ENCODE results near the gene PCDHGA8.

The PCDHGA8 gene

DNA sequence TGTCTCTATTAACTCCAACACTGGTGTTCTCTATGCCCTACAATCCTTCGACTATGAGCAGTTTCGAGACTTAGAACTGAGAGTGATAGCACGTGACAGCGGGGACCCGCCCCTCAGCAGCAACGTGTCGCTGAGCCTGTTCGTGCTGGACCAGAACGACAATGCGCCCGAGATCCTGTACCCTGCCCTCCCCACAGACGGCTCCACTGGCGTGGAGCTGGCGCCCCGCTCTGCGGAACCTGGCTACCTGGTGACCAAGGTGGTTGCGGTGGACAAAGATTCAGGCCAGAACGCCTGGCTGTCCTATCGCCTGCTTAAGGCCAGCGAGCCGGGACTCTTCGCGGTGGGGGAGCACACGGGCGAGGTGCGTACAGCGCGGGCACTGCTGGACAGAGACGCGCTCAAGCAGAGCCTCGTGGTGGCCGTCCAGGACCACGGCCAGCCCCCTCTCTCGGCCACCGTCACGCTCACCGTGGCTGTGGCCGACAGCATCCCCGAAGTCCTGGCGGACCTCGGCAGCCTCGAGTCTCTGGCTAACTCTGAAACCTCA is 30.4 kb downstream of the PCDHGA8 start:
- Histone ChIP-seq H3K4me3 (ENCODE audit: low read depth in 1 of 2, low read length in 2 of 2) (no peak overlapping the region), H3K4me2 (ENCODE audit: insufficient read depth, low read length) (no peak overlapping the region), H3K4me1 (ENCODE audit: insufficient read depth, low read length) (no peaks in the 10 kb centered on the region), H3K36me3 (ENCODE audit: insufficient read depth, low read length) (no peaks in the 10 kb centered on the region), H3K9me3 (ENCODE audit: insufficient read depth, low read length, severe bottlenecking) (no peaks in the 10 kb centered on the region), H3K27ac (ENCODE audit: low read length) (no peak overlapping the region), H3K9ac (ENCODE audit: low read depth, low read length) (no peak overlapping the region), H3K79me2 (ENCODE audit: insufficient read depth, low read length) (no peaks in the 10 kb centered on the region), H4K20me1 (ENCODE audit: insufficient read depth, low read length) (no peaks in the 10 kb centered on the region), H3K27me3 (ENCODE audit: insufficient read depth, low read length, poor library complexity) (peaks cover 10% of the 10 kb centered on the region), H2AFZ (ENCODE audit: low read depth, low read length) (no peak overlapping the region)
- TF ChIP-seq, protein P1, sequence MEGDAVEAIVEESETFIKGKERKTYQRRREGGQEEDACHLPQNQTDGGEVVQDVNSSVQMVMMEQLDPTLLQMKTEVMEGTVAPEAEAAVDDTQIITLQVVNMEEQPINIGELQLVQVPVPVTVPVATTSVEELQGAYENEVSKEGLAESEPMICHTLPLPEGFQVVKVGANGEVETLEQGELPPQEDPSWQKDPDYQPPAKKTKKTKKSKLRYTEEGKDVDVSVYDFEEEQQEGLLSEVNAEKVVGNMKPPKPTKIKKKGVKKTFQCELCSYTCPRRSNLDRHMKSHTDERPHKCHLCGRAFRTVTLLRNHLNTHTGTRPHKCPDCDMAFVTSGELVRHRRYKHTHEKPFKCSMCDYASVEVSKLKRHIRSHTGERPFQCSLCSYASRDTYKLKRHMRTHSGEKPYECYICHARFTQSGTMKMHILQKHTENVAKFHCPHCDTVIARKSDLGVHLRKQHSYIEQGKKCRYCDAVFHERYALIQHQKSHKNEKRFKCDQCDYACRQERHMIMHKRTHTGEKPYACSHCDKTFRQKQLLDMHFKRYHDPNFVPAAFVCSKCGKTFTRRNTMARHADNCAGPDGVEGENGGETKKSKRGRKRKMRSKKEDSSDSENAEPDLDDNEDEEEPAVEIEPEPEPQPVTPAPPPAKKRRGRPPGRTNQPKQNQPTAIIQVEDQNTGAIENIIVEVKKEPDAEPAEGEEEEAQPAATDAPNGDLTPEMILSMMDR (IDR thresholded peaks at IDR 0.05; ENCODE audit: borderline replicate concordance, extremely low read depth, low read length, poor library complexity, severe bottlenecking): no peak
- TF ChIP-seq EZH2 (IDR thresholded peaks at IDR 0.05; ENCODE audit: borderline replicate concordance, low read depth, low read length, severe bottlenecking): no peak
- ATAC-seq (ENCODE audit: insufficient read depth, low read depth) (no peak), DNase-seq (no peak)

DNA sequence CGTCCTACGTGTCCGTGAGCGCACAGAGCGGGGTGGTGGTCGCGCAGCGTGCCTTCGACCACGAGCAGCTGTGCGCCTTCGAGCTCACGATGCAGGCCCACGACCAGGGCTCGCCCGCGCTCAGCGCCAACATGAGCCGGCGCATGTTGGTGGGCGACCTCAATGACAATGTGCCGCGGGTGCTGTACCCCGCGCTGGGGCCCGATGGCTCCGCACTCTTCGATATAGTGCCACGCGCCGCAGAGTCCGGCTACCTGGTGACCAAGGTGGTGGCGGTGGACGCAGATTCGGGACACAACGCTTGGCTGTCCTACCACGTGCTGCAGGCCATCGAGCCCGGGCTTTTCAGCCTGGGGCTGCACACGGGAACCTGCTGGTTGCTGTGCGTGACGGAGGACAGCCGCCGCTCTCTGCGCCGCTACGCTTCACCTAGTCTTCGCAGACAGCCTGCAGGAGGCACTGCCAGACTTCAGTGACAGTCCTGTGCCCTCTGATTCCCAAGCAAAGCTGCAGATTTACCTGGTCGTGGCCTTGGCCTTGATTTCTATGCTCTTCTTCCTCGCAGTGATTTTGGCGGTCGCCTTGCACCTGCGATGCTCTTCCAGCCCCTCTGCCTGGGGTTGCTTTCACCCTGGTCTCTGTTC is 35.5 kb downstream of the PCDHGA8 start:
- H3K9me3 ChIP-seq (ENCODE audit: insufficient read depth, low read length, severe bottlenecking): no peaks in the 10 kb centered on the region
- no peaks in the 10 kb centered on the region for H3K79me2 ChIP-seq (ENCODE audit: insufficient read depth, low read length)
- H3K36me3 ChIP-seq (ENCODE audit: insufficient read depth, low read length): no peaks in the 10 kb centered on the region
- H3K4me1 ChIP-seq (ENCODE audit: insufficient read depth, low read length): no peaks in the 10 kb centered on the region
- H2AFZ ChIP-seq (ENCODE audit: low read depth, low read length): no peak overlapping the region
- H3K4me3 ChIP-seq (ENCODE audit: low read depth in 1 of 2, low read length in 2 of 2): no peak overlapping the region
- ATAC-seq (ENCODE audit: insufficient read depth, low read depth) (no peak), DNase-seq (no peak)
- H3K4me2 ChIP-seq (ENCODE audit: insufficient read depth, low read length): no peak overlapping the region
- H3K9ac ChIP-seq (ENCODE audit: low read depth, low read length): no peak overlapping the region
- no peak overlapping the region for H3K27ac ChIP-seq (ENCODE audit: low read length)
- no peak for TF ChIP-seq EZH2 (IDR thresholded peaks at IDR 0.05; ENCODE audit: borderline replicate concordance, low read depth, low read length, severe bottlenecking)
- TF ChIP-seq, protein P1 (IDR thresholded peaks at IDR 0.05; ENCODE audit: borderline replicate concordance, extremely low read depth, low read length, poor library complexity, severe bottlenecking): no peak
- H3K27me3 ChIP-seq (ENCODE audit: insufficient read depth, low read length, poor library complexity): peaks cover 6% of the 10 kb centered on the region
- H4K20me1 ChIP-seq (ENCODE audit: insufficient read depth, low read length): no peaks in the 10 kb centered on the region

DNA sequence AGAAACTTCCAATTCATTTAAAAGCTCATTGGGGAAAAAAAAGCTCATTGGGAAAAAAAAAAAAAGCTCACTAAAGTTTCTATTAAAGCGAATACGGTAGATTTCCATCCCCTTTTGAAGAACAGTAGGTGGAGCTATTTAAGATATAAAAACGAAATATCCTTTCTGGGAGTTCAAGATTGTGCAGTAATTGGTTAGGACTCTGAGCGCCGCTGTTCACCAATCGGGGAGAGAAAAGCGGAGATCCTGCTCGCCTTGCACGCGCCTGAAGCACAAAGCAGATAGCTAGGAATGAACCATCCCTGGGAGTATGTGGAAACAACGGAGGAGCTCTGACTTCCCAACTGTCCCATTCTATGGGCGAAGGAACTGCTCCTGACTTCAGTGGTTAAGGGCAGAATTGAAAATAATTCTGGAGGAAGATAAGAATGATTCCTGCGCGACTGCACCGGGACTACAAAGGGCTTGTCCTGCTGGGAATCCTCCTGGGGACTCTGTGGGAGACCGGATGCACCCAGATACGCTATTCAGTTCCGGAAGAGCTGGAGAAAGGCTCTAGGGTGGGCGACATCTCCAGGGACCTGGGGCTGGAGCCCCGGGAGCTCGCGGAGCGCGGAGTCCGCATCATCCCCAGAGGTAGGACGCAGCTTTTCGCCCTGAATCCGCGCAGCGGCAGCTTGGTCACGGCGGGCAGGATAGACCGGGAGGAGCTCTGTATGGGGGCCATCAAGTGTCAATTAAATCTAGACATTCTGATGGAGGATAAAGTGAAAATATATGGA is 38.1 kb downstream of the PCDHGA8 start, which contains the start of gene PCDHGA12:
Gene PCDHGA12, plus strand, starts transcription at position 176 of the 782 bp plus-strand sequence. Its CDS starts 253 bp downstream, at position 429.
- H4K20me1 ChIP-seq (ENCODE audit: insufficient read depth, low read length): no peaks in the 10 kb centered on the region
- H3K36me3 ChIP-seq (ENCODE audit: insufficient read depth, low read length): no peaks in the 10 kb centered on the region
- ATAC-seq (ENCODE audit: insufficient read depth, low read depth) (no peak), DNase-seq (no peak)
- no peak within 1 kb of the TSS for H2AFZ ChIP-seq (ENCODE audit: low read depth, low read length)
- H3K9ac ChIP-seq (ENCODE audit: low read depth, low read length): no peak within 1 kb of the TSS
- no peaks in the 10 kb centered on the region for H3K79me2 ChIP-seq (ENCODE audit: insufficient read depth, low read length)
- no peak for TF ChIP-seq EZH2 (IDR thresholded peaks at IDR 0.05; ENCODE audit: borderline replicate concordance, low read depth, low read length, severe bottlenecking)
- TF ChIP-seq, protein P1 (IDR thresholded peaks at IDR 0.05; ENCODE audit: borderline replicate concordance, extremely low read depth, low read length, poor library complexity, severe bottlenecking): no peak
- H3K4me1 ChIP-seq (ENCODE audit: insufficient read depth, low read length): no peaks in the 10 kb centered on the region
- H3K4me2 ChIP-seq (ENCODE audit: insufficient read depth, low read length): no peak within 1 kb of the TSS
- no peaks in the 10 kb centered on the region for H3K9me3 ChIP-seq (ENCODE audit: insufficient read depth, low read length, severe bottlenecking)
- no peak within 1 kb of the TSS for H3K27ac ChIP-seq (ENCODE audit: low read length)
- peaks cover 1% of the 10 kb centered on the region for H3K27me3 ChIP-seq (ENCODE audit: insufficient read depth, low read length, poor library complexity)
- H3K4me3 ChIP-seq (ENCODE audit: low read depth in 1 of 2, low read length in 2 of 2): no peak within 1 kb of the TSS

Measured in DND-41 (cell line).